HG03565 (cell line): ENCODE measurements around the gene DYNC1LI1.

ENCODE experiments used
- ATAC-seq: cut with Tn5 transposase; IDR thresholded peaks from one replicate; pipeline ENCODE4 v1.9.1; 2021; ENCODE audit warnings: mild to moderate bottlenecking, moderate library complexity; ENCODE audit not compliant: unreplicated experiment

DYNC1LI1 gene

DNA sequence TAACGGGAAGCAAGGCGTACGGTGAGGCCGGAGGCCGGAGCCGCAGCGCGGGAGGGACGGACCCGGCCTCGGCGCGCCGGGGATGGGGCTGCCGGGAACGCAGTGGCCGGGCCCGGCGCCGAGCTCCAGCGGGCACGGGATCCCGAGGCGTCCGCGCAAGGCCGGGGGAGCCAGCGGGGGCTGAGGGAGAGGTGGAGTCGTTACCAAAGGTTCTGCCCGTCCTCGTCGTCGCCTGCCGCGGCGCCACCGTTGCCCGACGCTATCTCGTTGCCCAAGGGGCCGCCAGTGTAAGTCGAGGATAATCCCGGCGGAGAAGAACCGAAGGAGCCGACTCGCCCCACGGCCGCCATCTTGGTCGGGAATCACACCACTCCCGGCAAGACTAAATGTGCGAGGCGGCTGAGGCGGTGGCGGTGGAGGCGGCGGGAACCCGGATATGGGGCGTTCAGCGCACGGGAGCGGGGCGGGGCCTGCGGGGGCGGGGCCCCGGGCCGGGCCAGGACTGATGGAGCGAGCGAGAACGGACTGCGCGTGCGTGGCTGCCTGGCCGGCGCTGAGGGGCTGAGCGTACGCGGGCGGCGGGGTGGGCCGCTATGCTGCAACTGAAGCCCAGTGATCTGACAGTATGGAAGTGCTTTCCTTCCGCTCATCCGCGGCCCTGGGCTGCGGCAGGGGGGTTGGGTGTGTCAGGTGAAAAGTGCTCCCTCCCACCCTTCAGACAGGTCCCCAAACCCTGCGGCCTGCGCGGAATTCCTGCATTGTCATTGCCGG lies at the start of gene DYNC1LI1:
TSS of gene DYNC1LI1 (minus strand) at position 438 of the 771 bp plus-strand sequence. CDS start at position 350, 88 bp downstream.
- ATAC-seq: peak; percentile 73

- ATAC-seq: no peak
Measured at GRCh38 chr3:32619395-32619794, 48.7 kb upstream of the DYNC1LI1 start.

- ATAC-seq: no peak
Measured at GRCh38 chr3:32616267-32616962, 45.8 kb upstream of the DYNC1LI1 start.

- no peak for ATAC-seq
Measured at GRCh38 chr3:32614956-32615355, 44.3 kb upstream of the DYNC1LI1 start.

DNA sequence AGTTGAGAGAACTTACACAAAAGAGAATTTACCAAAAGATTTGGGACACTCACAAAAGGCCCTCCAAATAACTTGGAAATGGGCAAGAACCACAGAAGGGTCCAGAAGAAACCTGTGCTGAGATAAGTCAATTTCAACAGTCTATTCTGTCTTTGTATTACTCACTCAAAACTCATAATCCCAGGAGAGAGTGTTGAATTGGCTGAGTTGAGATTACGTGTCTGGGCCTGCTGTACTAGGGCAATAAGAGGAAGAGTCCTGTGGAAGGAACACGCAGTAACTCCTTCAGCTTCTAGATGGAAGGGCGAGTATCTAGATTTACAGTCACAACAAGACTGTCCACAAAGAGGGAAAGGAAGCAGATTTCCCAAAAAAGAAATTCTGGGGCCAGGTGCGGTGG lies 42.5 kb upstream of the DYNC1LI1 start:
- no peak for ATAC-seq

- no peak for ATAC-seq
Measured at GRCh38 chr3:32612547-32612946, 41.9 kb upstream of the DYNC1LI1 start.

DNA sequence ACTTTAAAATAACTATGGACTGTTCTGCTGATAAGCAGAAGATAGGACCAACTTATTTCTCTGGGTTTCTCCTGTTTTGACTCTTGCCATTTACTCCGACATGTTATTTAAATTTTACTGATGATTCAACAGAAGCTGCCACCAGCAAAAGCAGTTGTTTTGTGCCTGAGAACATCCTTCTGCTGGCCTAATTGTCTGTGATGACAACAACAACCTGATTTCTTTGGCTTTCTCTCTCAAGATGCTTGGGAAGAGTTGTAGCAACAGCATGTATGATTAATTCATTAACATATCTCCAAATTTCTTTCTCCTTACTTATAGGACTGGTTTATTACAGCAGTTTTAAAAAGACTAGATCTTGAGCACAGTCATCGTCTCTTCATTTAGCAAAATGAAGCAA lies 36.9 kb upstream of the DYNC1LI1 start:
- ATAC-seq: no peak

DNA sequence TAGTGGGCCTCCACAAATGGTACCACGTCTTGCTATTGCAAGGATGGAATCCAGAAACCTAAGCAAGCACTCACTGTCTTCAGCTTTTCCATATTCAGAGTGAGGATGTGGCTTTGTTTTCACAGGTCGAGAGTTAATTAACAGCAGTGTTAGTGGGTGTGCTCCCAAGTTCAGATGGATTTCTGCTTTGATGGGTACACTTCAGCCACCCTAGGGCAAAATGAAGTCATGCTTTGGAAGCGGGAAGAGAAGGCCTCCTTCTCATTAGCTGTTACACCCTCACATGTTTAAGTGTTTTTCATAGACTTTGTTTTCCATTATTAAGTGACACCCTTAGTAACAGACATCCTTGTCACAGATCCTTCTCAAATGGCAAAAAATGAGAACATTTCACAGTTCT lies 36.3 kb upstream of the DYNC1LI1 start:
- no peak for ATAC-seq

DNA sequence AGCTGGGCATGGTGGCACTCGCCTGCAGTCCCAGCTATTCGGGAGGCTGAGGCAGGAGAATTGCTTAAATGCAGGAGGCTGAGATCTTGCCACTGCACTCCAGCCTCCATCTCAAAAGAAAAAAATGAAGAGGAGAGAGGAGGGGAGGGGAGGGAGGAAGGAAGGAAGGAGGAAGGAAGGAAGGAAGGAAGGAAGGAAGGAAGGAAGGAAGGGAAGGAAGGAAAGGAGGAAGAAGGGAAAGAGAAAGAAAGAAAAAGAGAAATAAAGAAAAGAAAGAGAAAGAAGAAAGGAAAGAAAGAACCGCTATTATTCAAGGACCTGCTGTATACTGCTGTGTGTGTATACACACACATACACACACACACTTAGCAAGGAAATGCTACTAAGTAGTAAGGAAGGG lies 35.6 kb upstream of the DYNC1LI1 start:
- ATAC-seq: no peak

- no peak for ATAC-seq
Measured at GRCh38 chr3:32603064-32603463, 32.4 kb upstream of the DYNC1LI1 start.

GRCh38 chr3:32602206-32602605 lies 31.5 kb upstream of the DYNC1LI1 start:
- ATAC-seq: no peak

DNA sequence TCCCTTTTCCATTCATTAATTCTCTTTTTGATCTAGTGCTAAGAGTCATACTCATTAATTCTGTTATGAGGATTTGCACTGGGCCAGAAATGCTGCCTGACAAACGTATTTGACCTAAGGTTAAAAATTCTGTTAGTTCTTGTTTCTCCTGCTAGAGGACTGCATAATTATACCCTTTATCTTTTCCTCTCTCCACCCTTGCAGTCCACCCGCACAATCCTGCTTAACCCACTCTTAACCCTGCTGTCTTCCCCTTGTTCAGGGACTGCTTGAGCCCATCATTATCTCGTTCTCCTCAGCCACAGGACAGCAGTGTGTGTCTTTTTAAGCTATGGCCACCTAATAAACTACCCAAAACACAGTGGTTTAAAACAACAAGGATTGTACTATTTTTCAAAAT lies 31.1 kb upstream of the DYNC1LI1 start:
- ATAC-seq: no peak

DNA sequence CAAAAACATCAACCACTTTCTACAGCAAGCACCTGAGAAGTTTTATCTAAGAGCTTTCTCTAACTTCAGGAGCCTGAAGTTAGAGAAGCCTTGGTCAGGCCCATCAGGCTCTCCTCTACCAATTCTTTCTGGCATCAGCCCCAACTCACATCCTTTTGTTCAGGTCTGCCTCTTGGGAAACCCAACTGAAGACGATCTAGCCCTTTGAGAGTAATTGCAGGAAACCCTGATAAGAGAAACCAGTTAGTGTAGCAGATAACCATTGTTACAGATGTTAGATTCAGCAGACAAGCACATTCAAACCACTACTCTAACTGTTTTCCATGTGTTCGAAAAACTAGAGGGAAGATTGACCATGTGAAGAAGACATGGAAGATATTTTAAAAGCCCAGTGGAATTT lies 27.0 kb upstream of the DYNC1LI1 start:
- ATAC-seq: no peak

GRCh38 chr3:32596909-32597369 lies 26.3 kb upstream of the DYNC1LI1 start:
- no peak for ATAC-seq

DNA sequence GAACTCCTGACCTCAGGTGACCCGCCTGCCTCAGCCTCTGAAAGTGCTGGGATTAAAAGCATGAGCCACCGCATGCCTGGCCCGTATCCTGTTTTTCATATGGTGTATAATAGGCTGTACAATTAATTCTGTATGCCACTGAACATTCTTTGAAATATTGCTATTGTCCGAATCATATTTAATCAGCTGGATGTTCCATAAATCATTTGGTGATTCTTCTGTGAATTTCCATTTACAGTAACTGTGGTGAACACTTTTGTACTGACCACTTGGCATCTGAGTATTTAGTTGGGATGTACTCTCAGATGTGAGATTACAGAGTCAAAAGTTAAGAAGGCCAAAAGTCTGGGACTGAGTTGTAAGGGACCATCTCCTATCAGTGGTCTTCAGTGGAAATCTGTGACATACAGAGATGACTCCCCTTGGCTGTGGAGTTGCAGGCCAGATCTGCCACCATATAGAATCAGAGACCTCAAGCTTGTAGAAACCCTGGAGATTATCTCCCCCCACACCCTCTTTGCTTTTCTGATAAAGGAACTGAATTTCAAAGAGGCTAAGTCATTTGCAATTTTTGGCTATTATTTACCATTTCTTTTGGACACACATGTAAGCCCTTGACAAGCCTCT lies 25.7 kb upstream of the DYNC1LI1 start:
- no peak for ATAC-seq

DNA sequence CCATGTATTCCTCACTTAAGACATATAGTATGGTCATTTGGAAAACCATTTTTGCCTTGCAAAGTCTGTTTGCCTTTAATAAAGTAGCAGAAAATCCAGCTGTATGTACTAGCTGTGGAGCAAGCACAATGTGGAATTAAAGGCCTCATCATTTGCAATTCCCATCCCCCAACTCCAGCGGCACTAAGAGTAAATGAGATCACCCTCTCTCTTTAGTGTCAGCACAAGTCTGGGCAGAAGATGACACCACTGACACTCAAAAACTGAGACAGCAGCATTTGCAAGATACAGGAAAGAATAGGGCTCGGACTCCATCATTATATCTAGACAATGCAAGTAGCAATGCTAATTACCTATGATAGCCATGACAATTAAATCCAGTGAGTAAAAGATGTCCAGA lies 24.7 kb upstream of the DYNC1LI1 start:
- ATAC-seq: no peak

- no peak for ATAC-seq
Measured at GRCh38 chr3:32593903-32594525, 23.4 kb upstream of the DYNC1LI1 start.

DNA sequence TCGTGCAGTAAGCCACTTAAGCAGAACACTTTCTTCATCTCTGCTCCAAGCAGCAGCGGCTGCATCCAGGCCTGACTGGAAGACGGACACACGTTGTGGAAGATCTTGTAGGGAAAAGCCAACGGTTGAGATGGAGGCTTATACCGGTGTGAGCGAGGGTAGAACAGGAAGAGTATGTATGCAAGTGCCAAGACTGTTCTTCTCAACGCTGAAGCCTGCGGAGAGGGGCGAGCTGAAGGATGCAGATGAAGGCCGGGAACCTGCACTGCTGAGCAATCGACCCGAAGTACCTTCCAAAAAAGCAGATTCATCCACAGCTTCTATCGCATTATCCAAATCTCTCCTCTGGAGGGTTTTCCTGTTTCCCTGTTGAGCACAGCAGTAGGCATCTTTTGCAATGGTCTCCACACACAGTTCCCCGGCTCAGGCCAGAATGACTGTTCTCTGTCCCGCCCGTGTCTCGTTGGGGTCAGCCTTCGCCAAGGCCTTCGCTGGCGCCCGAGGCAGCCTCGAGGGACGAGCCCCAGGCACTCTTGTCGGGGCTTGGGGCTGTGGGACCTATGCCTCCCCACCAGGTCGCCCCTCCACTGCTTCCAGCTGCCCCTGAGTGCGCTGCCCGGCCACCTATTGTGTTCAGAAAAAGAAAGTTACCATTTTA lies 22.2 kb upstream of the DYNC1LI1 start:
- no peak for ATAC-seq

GRCh38 chr3:32592011-32592410 lies 21.4 kb upstream of the DYNC1LI1 start:
- no peak for ATAC-seq

- ATAC-seq: no peak
Measured at GRCh38 chr3:32591186-32591585, 20.5 kb upstream of the DYNC1LI1 start.

DNA sequence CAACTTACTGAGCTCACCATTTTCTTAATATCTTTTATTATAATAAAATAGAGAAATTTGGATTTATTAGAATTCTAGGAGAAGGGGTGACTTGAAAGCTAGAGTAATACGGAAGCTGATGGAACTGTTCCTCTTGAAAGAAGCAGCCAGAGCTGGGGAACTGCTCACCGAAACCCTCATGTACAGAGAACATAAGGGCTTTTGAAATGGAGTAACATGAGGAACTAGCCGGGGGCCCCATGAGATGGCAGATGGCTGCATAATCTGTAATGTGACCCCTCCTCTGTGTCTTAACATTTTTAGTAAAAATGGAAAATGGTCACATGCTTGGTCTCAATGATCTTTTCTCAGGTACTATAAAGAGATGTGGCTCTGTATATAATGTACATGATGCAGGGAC lies 15.7 kb upstream of the DYNC1LI1 start:
- no peak for ATAC-seq
